A673 (cell line): ENCODE data around the gene TUBA1A.

Experiments
- EZH2 ChIP-seq: fragments of 200-600 bp; sonication (generic); IDR thresholded peaks from 2 replicates; pipeline ENCODE4 v1.6.1; 2017; ENCODE audit warnings: borderline replicate concordance, low read depth, mild to moderate bottlenecking, mixed read lengths, antibody characterized with exemption, low read length; ENCODE audit not compliant: poor library complexity, severe bottlenecking
- TF ChIP-seq, protein P1 (sequence below): fragments of 300-800, 200-600 bp; sonication (generic); conservative IDR thresholded peaks from 2 replicates; pipeline ENCODE4 v1.5.1; 2017; ENCODE audit warnings: low read depth, mild to moderate bottlenecking, antibody characterized with exemption, low read length, moderate library complexity, mixed read lengths

DNA sequence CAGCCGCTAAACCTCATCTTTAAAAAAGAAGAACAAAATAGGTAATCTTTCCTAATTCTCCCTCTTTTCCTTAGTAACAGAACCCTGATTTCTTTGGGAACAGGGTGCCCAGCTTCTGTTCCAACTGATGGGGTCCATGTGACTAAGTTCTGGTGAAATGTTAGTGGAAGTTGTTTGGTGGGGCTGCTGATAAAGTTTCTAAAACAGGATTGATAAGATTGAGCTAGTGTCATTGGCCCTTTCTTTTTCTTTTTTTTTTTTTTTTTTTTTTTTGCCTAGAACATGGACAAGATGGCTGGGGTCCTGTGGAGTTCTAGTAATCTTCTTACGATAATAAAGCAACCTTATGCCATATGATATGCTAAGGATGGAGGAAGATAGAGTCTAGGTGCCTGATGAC is 41.5 kb downstream of the TUBA1A start:
- TF ChIP-seq, protein P1, sequence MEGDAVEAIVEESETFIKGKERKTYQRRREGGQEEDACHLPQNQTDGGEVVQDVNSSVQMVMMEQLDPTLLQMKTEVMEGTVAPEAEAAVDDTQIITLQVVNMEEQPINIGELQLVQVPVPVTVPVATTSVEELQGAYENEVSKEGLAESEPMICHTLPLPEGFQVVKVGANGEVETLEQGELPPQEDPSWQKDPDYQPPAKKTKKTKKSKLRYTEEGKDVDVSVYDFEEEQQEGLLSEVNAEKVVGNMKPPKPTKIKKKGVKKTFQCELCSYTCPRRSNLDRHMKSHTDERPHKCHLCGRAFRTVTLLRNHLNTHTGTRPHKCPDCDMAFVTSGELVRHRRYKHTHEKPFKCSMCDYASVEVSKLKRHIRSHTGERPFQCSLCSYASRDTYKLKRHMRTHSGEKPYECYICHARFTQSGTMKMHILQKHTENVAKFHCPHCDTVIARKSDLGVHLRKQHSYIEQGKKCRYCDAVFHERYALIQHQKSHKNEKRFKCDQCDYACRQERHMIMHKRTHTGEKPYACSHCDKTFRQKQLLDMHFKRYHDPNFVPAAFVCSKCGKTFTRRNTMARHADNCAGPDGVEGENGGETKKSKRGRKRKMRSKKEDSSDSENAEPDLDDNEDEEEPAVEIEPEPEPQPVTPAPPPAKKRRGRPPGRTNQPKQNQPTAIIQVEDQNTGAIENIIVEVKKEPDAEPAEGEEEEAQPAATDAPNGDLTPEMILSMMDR = no peak
- no peak for TF ChIP-seq EZH2
